Stromal cell of bone marrow (primary cell): ENCODE data around the gene IRAK3.

Source experiments
- DNase-seq: peaks from one replicate; pipeline ENCODE4 v3.0.0-alpha.2; 2012; ENCODE audit warnings: low read depth

The IRAK3 gene, protein sequence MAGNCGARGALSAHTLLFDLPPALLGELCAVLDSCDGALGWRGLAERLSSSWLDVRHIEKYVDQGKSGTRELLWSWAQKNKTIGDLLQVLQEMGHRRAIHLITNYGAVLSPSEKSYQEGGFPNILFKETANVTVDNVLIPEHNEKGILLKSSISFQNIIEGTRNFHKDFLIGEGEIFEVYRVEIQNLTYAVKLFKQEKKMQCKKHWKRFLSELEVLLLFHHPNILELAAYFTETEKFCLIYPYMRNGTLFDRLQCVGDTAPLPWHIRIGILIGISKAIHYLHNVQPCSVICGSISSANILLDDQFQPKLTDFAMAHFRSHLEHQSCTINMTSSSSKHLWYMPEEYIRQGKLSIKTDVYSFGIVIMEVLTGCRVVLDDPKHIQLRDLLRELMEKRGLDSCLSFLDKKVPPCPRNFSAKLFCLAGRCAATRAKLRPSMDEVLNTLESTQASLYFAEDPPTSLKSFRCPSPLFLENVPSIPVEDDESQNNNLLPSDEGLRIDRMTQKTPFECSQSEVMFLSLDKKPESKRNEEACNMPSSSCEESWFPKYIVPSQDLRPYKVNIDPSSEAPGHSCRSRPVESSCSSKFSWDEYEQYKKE

GRCh38 chr12:66188584-66189485 lies at the start of gene IRAK3:
Gene IRAK3 (plus strand): TSS chr12:66189214. CDS start chr12:66189300, 86 bp downstream.
- no peak for DNase-seq

- DNase-seq, result no peak
Observed at GRCh38 chr12:66139328-66139727, 49.7 kb upstream of the IRAK3 start.

DNA sequence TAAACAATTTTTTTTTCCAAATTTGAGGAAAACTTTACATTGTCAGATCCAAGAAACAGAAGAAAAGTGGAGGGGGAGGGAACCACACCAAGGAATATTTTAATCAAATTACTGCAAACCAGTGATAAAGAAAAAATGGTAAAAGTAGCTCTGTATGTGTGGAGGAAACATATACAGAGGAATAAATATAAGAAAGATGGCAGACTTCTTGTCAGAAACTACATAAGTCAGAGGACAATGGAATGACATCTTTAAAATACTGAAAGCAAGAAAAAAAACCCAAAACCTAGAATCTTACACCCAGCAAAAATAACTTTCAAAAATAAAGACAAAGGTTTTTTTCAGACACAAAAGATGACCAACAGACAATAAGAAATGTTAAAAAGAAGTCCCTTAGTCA lies 48.3 kb upstream of the IRAK3 start:
- no peak for DNase-seq

DNA sequence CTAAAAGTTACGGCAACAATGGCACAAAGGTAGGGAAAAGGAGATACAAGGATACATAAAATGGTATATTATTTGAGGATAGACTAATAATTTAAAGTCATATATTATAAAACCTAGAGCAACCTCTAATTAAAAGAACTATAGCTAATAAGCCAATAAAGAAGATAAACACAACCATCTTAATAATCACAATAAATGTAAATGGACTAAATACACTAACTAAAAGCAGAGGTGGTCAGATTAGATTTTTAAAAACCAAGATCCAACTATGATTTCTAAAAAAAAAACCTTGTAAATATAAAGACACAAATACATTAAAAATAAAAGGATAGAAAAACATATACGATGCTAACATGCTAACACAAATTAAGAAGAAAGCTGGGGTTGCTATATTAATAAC lies 47.7 kb upstream of the IRAK3 start:
- DNase-seq, result no peak

- no peak for DNase-seq
Observed at GRCh38 chr12:66142826-66143225, 46.2 kb upstream of the IRAK3 start.

DNA sequence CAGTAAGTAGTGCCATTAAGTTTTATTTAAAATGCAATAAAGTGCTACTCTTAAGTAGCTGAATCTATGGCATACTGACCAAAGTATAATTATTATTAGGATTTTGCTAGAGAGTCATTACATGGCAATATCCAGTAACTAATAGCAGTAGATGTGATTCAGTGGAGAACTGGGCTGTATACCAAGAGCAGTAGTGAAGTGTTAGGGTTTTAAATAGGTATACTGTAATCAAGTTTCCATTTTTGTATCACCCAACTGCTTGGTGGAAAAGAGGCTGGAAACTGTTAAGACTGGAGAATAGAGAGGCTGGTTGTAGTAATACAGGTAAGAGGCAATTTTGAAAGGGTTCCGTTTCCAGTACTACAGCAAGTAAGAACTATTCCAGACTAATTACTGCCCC lies 45.1 kb upstream of the IRAK3 start:
- DNase-seq, result no peak

- DNase-seq, result peak; percentile 47
Observed at GRCh38 chr12:66144791-66145754, 43.9 kb upstream of the IRAK3 start.

DNA sequence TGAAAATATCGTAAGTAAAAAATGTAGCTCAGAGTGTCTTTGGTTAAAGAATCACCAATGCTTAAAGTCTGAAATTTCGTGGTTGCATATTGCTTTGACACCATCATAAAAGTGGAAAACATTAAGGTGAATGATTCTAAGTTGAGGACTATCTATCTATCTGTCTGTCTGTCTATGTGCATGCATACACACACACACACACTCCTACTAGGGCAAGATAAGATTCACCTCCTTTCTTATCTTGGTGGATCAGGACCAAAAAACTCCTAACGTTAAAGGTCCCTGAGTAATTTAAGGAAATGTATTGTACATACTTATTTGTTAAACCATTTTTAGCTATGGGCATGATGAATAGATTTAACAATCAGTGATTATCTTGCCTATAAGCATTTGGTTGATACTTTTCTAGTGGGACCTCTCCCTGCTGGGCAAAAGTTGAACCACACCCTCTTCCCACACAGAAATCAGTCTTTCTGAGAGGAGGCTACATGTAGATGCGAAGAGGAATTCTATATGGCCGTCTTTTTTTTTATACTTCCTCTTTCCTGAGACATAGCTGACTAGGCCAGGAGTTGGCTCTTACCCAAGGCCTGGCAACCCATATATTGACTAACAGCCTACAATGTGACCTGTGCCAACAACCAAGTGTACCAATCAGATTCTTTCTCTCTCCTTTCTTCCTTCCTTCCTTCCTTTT lies 39.2 kb upstream of the IRAK3 start:
- no peak for DNase-seq

- DNase-seq, result peak; percentile 64
Observed at GRCh38 chr12:66152732-66153131, 36.3 kb upstream of the IRAK3 start.

GRCh38 chr12:66154776-66155175 lies 34.2 kb upstream of the IRAK3 start:
- DNase-seq, result peak; percentile 35

DNA sequence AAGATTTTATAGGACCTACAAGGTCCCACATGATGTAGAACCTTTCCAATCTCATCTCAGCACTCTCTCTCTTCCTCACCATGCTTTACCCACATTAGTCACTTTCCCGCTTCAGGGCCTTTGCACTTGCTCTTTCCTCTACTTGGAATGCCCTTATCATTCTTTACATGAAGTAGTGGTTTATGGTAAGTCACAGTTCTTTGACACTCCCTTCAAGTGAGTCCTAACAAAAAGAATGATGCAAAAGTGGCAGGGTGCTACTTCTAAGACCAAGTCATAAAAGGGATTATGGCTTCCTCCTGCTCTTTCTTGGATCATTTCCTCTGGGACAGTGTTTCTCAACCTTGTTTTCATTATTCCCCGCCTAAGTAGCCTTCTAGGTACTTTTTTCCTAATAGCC lies 32.4 kb upstream of the IRAK3 start:
- no peak for DNase-seq

DNA sequence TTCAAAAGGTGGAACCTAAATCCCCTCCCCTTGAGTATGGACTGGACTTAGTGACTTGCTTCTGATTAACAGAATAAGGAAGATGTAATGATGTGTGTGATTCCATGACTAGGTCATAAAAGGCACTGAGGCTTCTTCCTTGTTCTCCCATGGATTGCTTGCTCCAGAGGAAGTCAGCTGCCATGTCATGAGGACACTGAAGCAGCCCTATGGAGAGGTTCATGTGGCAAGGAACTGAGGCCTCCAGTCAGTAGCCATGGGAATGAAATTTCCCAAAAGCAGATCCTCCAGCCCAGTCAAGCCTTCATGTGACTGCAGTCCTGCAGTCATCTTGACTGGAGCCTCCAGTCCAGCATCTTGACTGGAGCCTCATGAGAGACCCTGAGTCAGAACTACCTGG lies 29.9 kb upstream of the IRAK3 start:
- DNase-seq, result no peak

GRCh38 chr12:66160704-66161103 lies 28.3 kb upstream of the IRAK3 start:
- no peak for DNase-seq

- no peak for DNase-seq
Observed at GRCh38 chr12:66162701-66163100, 26.3 kb upstream of the IRAK3 start.

DNA sequence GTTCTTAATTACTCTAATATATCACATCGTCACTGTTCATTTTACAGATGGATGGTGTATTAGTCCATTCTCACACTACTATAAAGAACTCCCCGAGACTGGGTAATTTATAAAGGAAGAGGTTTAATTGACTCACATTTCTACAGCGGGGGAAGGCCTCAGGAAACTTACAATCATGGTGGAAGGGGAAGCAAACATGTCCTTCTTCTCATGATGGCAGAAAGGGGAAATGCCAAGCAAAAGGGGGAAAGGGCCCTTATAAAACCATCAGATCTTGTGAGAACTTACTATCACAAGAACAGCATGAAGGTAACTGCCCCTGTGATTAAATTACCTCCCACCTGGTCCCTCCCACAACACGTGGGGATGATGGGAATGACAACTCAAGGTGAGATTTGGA lies 25.7 kb upstream of the IRAK3 start:
- no peak for DNase-seq

DNA sequence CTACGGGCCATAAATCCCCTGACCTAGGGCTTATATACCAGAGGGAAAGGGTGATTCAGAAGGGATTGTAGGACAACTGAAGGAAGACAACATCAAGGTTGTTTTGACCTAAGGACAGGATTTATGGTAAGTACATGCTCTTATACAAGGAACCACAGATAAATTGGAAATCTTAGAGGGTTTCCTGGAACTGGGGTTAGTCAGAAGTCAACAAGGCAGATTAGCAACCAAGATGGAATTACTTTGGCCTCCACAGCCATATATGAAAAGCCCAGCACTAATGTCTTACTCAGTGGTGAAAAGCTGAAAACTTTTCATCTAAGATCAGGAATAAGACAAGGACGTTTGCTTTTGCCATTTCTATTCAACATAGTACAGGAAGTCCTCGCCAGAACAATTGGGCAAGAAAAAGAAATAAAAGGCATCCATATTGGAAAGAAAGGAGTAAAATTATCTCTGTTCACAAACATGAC lies 24.6 kb upstream of the IRAK3 start:
- peak; percentile 12 for DNase-seq

- no peak for DNase-seq
Observed at GRCh38 chr12:66165141-66165540, 23.9 kb upstream of the IRAK3 start.

- DNase-seq, result no peak
Observed at GRCh38 chr12:66166561-66166960, 22.5 kb upstream of the IRAK3 start.

- DNase-seq, result no peak
Observed at GRCh38 chr12:66168410-66168809, 20.6 kb upstream of the IRAK3 start.

DNA sequence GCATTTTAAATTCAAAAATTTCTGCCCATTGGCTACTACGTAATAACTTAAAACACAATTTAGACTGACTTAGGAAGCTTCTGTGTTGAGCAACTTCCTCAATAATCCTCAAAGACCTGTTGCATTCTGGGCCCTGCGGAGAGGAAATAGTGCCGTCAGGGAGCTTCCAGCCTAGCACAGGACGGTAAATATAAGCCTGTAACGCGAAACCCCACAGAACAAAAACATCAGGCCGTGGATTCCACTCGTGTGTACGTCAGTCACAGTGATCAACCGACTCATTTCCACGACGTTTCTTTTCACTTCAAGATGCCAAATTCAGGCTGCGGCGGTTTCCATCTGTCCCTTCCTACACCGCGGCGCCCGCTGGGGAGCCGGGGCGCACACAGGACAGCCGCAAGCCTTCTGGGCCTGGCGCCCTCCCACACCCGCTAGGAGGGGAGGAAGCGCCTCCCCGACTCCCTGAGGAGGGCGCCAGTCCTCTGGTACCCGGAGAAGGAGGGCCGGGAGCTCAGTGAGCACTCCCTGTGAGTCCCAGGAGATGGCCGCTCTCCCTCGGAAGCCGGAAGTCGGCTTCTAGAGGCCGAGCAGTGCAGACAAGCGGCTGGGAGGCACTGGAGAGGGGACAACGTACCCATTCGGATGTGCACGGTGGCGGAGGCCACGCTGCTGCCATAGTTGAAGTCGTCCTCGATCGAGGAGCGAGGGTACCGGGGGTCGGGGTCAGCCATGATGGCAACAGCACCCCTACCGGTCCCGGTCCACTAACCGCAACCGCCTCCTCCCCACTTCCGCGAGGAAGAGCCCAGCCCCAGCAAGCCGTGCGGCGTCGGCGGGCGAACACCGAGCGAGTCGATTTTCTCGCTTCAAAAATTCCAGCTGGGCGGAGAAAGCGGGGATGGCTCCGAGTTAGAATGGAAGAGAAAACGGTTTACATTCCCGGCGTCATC lies 19.5 kb upstream of the IRAK3 start, which contains the start of gene TMBIM4:
TSS of gene TMBIM4 (minus strand) at position 776 of the 950 bp plus-strand sequence. CDS start at position 731, 45 bp downstream.
- peak; percentile 91 for DNase-seq
